HG03460 (cell line): ENCODE results near the gene SERPINA3.
"Not testable (repeated sequence)": the region's sequence is repeated elsewhere in the genome, so short reads cannot be mapped to it uniquely, and the experiment has no call there.

Experiments
- ATAC-seq: cut with Tn5 transposase; IDR thresholded peaks from one replicate; pipeline ENCODE4 v1.9.1; 2021; ENCODE audit not compliant: unreplicated experiment

Gene SERPINA3

DNA sequence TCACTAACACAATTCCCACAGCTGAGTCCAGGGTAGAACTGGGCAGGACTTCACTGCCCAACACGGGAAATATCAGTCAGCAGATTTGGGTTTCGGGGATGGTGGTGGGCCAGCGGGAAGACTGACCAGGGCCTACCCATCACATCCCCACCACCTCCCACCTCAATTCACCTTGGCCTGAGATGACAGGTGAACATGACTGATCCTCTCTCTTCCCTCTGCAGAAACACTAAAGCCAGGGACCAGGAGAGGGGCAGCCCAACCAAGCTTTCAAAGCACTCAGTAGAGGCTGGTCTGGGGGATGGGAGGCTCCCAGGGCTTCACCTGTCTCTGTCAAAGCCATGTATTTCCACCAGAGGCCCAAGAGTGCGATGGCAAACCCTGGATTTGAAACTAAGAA is 28.6 kb upstream of the SERPINA3 start:
- ATAC-seq = no peak

GRCh38 chr14:94584591-94585280 is 27.5 kb upstream of the SERPINA3 start:
- no peak for ATAC-seq

GRCh38 chr14:94586635-94587034 is 25.6 kb upstream of the SERPINA3 start:
- no peak for ATAC-seq

DNA sequence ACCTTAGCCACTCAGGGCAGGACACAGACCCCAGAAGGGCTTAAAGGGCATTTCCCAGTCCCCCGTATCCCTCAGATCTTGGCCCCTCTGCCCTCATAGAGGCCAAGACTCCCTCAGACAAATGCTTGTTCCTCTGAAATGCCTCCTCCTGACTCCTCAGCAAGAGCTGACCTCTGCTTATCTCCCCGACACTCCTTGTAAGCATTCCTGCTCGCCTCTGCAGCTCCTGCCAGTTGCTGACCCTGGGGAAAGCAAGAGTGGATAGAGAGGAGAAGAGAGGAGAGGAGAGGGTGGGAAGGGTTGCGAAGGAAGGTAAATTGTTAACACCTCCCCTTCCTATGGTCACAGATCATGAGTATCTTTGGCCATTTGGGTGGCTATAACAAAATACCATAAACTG is 23.9 kb upstream of the SERPINA3 start:
- ATAC-seq = no peak

DNA sequence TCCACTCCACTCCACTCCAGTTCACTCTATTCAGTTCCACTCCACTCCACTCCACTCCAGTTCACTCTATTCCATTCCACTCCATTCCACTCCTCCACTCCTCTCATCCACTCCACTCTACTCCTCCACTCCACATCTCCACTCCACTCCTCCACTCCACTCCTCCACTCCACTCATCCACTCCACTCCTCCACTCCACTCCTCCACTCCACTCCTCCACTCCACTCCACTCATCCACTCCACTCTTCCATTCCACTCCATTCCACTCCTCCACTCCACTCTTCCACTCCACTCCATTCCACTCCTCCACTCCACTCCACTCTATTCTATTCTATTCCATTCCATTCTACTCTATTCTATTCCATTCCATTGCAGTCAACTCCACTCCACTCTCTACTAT is 21.1 kb upstream of the SERPINA3 start:
- no peak for ATAC-seq

DNA sequence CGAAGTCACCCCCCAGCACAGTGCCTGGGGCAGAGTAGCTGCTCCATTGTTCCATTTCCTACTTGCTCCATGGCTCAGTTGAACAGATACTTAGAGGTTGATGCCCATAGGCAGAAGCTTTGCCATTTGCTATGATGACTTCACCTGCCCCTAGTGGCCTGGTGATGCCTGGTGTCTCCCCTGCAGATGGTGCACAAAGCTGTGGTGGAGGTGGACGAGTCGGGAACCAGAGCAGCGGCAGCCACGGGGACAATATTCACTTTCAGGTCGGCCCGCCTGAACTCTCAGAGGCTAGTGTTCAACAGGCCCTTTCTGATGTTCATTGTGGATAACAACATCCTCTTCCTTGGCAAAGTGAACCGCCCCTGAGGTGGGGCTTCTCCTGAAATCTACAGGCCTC is 20.3 kb upstream of the SERPINA3 start:
- no peak for ATAC-seq

GRCh38 chr14:94592457-94592856 is 19.7 kb upstream of the SERPINA3 start:
- no peak for ATAC-seq

DNA sequence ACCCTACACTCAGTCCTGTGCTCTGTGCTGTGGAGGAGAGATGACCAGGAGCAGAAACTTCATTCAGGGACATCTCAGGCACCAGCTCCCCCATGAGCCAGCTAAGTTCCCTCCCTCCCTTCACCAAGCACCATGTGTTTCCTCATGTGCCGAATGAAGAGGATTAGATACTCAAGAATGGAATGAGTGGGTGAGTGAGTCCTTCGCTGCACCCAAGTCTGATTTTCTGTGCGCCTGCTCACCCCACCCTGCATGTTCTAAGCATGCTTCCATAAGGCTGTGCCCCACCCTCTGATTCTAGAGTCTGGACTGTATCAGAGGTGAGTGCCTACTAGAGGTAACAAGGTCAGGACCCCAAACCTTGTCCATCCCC is 18.8 kb upstream of the SERPINA3 start:
- ATAC-seq = no peak

DNA sequence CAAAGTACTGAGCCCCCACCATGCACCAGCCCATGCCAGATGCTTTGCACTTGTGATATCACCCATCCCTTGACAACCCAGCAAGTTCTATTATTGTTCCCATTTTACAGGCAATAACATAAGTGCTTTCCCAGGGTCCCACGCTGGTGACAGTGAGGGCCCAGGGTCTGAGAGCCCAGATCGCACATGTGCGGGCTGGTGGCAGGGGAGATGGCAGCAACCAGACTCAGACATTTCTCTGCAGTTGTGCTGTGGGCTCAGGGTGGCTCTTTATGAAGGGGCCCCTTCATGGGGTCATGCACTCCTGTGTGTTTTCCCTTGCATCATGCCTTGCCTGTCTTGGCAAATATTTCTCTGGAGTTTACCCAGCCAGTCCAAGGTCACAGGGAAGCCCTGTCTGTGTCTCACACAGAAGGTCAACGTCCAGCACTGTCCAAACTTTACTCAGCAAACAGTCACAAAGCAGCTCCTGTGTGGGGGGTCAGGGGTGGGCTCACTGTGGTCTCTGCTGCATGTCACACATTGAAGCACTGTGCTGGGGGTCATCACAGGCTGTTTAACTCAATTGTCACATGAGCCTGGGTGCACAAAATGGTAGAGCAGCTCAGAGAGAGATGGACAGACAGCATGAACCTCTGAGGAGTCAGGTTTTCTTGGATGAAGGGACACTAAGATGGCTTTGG is 18.3 kb upstream of the SERPINA3 start:
- ATAC-seq = no peak

DNA sequence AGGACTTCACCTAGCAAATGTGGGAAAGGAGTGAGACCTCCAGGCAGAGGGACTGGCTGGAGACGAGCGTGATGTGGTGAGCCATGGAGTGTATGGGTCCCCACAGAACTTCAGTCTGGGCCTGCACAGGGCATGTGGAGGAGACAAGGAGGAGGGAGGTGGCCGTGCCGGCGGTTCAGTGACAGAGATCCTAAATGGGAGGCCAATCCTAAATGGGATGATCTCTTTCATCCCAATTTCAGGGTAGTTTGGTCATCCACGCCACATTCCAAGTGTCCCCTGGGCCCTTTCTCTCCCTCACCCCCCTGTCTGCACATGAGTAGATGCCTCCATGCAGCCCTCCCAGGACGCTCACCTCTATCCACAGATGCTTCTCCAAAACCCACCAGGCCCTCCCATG is 17.8 kb upstream of the SERPINA3 start:
- ATAC-seq = no peak

- ATAC-seq = no peak
Measured at GRCh38 chr14:94595912-94596311, 16.3 kb upstream of the SERPINA3 start.

- ATAC-seq = no peak
Measured at GRCh38 chr14:94596361-94596760, 15.8 kb upstream of the SERPINA3 start.

GRCh38 chr14:94597788-94598187 is 14.4 kb upstream of the SERPINA3 start:
- no peak for ATAC-seq

GRCh38 chr14:94598506-94598815 is 13.7 kb upstream of the SERPINA3 start:
- ATAC-seq = no peak

DNA sequence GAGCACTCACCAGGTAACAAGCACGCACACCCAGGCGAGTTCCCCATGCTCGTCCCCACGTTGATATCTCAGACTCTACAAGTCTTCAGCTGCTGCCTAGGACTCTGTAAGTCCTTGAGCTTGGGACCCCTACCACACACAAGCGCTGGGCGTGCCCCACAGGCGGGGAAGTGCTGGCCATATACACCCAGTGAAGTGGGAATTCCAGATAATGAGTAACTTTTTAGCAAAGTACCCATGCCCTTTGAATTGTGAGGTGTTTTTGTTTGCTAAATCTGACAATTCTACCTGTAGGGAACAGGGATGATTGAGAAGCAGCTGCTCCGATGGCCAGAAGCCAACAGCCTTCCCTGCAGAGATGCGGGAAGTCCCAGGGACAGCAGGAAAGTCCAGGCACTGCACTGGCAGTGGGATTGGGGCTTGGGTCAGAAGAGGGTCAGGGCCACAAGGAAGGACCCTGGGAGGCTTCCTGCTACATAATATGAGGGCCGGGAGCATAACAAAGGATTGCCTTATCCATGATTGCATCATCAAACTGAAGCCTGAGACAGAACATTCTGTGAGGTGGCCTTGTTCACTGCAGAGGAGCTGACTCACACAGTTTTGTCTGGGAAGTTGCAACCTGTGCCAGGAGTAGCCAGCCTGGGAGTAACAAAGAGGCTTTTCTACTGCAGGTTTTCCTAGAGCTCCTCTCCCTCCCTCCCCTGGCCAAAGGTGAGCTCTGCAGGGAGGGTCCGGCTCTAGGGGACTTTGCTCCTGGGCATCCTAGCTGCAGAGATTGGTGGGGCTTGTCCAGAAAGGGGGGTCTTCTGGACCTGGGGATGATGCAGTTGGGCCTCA is 13.2 kb upstream of the SERPINA3 start:
- no peak for ATAC-seq

GRCh38 chr14:94599656-94600004 is 12.6 kb upstream of the SERPINA3 start:
- ATAC-seq = no peak

DNA sequence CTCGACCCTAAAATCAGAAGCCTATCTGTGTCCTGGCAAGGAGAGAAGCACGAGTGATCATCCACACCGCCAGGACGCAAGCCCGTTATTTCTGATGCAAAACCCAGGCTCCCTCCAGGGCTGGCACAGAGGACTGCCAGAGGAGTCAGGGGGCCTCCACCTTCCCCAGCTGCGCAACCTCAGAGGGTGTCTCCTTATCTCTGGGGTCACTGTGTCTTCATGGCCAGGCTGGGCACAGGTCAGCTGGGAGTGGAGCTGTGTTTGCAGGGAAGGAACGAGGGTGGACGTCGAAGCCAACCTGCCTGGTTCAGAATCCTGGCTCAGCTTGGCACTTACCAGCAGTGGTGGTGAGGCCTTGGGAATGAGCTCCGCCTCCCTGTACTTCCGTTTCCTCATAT is 12.0 kb upstream of the SERPINA3 start:
- ATAC-seq = no peak

GRCh38 chr14:94601884-94602391 is 10.3 kb upstream of the SERPINA3 start:
- ATAC-seq = no peak

GRCh38 chr14:94602722-94603121 is 9.5 kb upstream of the SERPINA3 start:
- no peak for ATAC-seq

GRCh38 chr14:94605361-94605760 is 6.8 kb upstream of the SERPINA3 start:
- no peak for ATAC-seq

DNA sequence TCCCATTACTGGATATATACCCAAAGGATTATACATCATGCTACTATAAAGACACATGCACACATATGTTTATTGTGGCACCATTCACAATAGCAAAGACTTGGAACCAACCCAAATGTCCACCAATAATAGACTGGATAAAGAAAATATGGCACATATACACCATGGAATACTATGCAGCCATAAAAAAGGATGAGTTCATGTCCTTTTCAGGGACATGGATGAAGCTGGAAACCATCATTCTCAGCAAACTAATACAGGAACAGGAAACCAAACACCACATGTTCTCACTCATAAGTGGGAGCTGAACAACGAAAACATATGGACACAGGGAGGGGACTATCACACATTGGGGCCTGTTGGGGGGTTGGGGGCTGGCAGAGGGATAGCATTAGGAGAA is 3.2 kb upstream of the SERPINA3 start:
- not testable (repeated sequence) for ATAC-seq

GRCh38 chr14:94611179-94611578 is 1.0 kb upstream of the SERPINA3 start:
- no peak for ATAC-seq
